Astrocyte (in vitro differentiated cells and primary cell): ENCODE results near the gene CPEB3. TPM values are rescaled to one million over a fixed set of nuclear protein-coding genes. Genes with fewer than 3 reads are reported as not detected.

ENCODE experiments used
- DNase-seq: peaks from one replicate; pipeline ENCODE4 v3.0.0-alpha.2; 2010; ENCODE audit warnings: low read depth
- FAIRE-seq: peaks from 2 replicates; lab custom pipeline; 2011; peaks lifted over from hg19 to GRCh38; lab: Jason Lieb, UNC
- H2AFZ ChIP-seq: 2 replicates; pipeline ENCODE4 v1.6.0; 2012; ENCODE audit warnings: low read depth, low read length, inconsistent platforms
- H3K27ac ChIP-seq: 2 replicates; pipeline ENCODE4 v1.5.1; 2011; ENCODE audit warnings: low read depth, low read length, inconsistent platforms
- H3K27me3 ChIP-seq: 2 replicates; pipeline ENCODE4 v1.6.0; 2011; ENCODE audit warnings: low read length, inconsistent platforms; ENCODE audit not compliant: insufficient read depth
- H3K36me3 ChIP-seq: 2 replicates; pipeline ENCODE4 v1.5.1; 2011; ENCODE audit warnings: low read length, inconsistent platforms; ENCODE audit not compliant: insufficient read depth
- H3K4me1 ChIP-seq: 2 replicates; pipeline ENCODE4 v1.5.1; 2011; ENCODE audit warnings: low read length, inconsistent platforms; ENCODE audit not compliant: insufficient read depth
- H3K4me2 ChIP-seq: 2 replicates; pipeline ENCODE4 v1.6.0; 2012; ENCODE audit warnings: low read length, inconsistent platforms
- H3K4me3 ChIP-seq: 2 replicates; pipeline ENCODE4 v1.5.1; 2011; ENCODE audit warnings: low read depth, mild to moderate bottlenecking, low read length, inconsistent platforms; ENCODE audit not compliant: insufficient read depth
- H3K79me2 ChIP-seq: 2 replicates; pipeline ENCODE4 v1.6.0; 2012; ENCODE audit warnings: mild to moderate bottlenecking, low read length, inconsistent platforms; ENCODE audit not compliant: insufficient read depth
- H3K9ac ChIP-seq: 2 replicates; pipeline ENCODE4 v1.6.0; 2012; ENCODE audit warnings: mild to moderate bottlenecking, low read length, inconsistent platforms
- H3K9me3 ChIP-seq: 2 replicates; pipeline ENCODE4 v1.5.1; 2012; ENCODE audit warnings: low read depth, mild to moderate bottlenecking, low read length, inconsistent platforms; ENCODE audit not compliant: insufficient read depth
- H4K20me1 ChIP-seq: 2 replicates; pipeline ENCODE4 v1.6.0; 2012; ENCODE audit warnings: low read length, inconsistent platforms; ENCODE audit not compliant: insufficient read depth
- H3K27ac Mint-ChIP-seq: one replicate; pipeline ENCODE4 v1.8.0; 2021; ENCODE audit warnings: mild to moderate bottlenecking, mixed read lengths; ENCODE audit not compliant: unreplicated experiment
- H3K27me3 Mint-ChIP-seq: one replicate; pipeline ENCODE4 v1.8.0; 2021; ENCODE audit warnings: low read depth, mixed read lengths; ENCODE audit not compliant: unreplicated experiment
- H3K36me3 Mint-ChIP-seq: one replicate; pipeline ENCODE4 v1.8.0; 2021; ENCODE audit warnings: low read depth, mixed read lengths; ENCODE audit not compliant: unreplicated experiment
- H3K4me1 Mint-ChIP-seq: one replicate; pipeline ENCODE4 v1.8.0; 2021; ENCODE audit warnings: low read depth, mixed read lengths; ENCODE audit not compliant: unreplicated experiment
- H3K4me3 Mint-ChIP-seq: one replicate; pipeline ENCODE4 v1.8.0; 2021; ENCODE audit warnings: mild to moderate bottlenecking, moderate library complexity, mixed read lengths; ENCODE audit not compliant: unreplicated experiment
- H3K9me3 Mint-ChIP-seq: one replicate; pipeline ENCODE4 v1.8.0; 2021; ENCODE audit warnings: mild to moderate bottlenecking, mixed read lengths; ENCODE audit not compliant: unreplicated experiment
- EZH2 ChIP-seq: IDR thresholded peaks from 2 replicates; pipeline ENCODE4 v1.6.1; 2012; ENCODE audit warnings: mild to moderate bottlenecking, low read length, inconsistent platforms; ENCODE audit not compliant: insufficient read depth
- total RNA-seq: library from RNA; stranded (reverse); gene quantifications from 2 replicates; pipeline ENCODE4 v1.2.1, GENCODE V29; 2021
- TF ChIP-seq, protein P1 (sequence below): IDR thresholded peaks from 2 replicates; pipeline ENCODE4 v1.5.1; 2011; ENCODE audit warnings: low read depth, mild to moderate bottlenecking, inconsistent platforms, low read length, moderate library complexity; ENCODE audit not compliant: insufficient read depth

CPEB3 gene
- total RNA-seq, 1 donor from 2014 or later, result 1.6 TPM

- TF ChIP-seq, protein P1, sequence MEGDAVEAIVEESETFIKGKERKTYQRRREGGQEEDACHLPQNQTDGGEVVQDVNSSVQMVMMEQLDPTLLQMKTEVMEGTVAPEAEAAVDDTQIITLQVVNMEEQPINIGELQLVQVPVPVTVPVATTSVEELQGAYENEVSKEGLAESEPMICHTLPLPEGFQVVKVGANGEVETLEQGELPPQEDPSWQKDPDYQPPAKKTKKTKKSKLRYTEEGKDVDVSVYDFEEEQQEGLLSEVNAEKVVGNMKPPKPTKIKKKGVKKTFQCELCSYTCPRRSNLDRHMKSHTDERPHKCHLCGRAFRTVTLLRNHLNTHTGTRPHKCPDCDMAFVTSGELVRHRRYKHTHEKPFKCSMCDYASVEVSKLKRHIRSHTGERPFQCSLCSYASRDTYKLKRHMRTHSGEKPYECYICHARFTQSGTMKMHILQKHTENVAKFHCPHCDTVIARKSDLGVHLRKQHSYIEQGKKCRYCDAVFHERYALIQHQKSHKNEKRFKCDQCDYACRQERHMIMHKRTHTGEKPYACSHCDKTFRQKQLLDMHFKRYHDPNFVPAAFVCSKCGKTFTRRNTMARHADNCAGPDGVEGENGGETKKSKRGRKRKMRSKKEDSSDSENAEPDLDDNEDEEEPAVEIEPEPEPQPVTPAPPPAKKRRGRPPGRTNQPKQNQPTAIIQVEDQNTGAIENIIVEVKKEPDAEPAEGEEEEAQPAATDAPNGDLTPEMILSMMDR, result no peak
- TF ChIP-seq EZH2, result no peak
- FAIRE-seq, result no peak
- H3K9me3 Mint-ChIP-seq, result peaks cover 3% of the 10 kb centered on the region
- Histone ChIP-seq H3K27me3 (no peaks in the 10 kb centered on the region), H3K9ac (no peak overlapping the region), H2AFZ (no peak overlapping the region), H3K36me3 (no peaks in the 10 kb centered on the region), H3K4me3 (no peak overlapping the region), H3K4me2 (no peak overlapping the region), H4K20me1 (no peaks in the 10 kb centered on the region), H3K9me3 (no peaks in the 10 kb centered on the region), H3K79me2 (no peaks in the 10 kb centered on the region), H3K4me1 (no peaks in the 10 kb centered on the region), H3K27ac (no peak overlapping the region)
- DNase-seq, result no peak
- H3K27me3 Mint-ChIP-seq, result no peaks in the 10 kb centered on the region
- H3K4me3 Mint-ChIP-seq, result no peak overlapping the region
- peaks cover 8% of the 10 kb centered on the region for H3K36me3 Mint-ChIP-seq
- H3K4me1 Mint-ChIP-seq, result no peaks in the 10 kb centered on the region
- no peak overlapping the region for H3K27ac Mint-ChIP-seq
Measured at GRCh38 chr10:92177546-92177945, 113.3 kb downstream of the CPEB3 start.

DNA sequence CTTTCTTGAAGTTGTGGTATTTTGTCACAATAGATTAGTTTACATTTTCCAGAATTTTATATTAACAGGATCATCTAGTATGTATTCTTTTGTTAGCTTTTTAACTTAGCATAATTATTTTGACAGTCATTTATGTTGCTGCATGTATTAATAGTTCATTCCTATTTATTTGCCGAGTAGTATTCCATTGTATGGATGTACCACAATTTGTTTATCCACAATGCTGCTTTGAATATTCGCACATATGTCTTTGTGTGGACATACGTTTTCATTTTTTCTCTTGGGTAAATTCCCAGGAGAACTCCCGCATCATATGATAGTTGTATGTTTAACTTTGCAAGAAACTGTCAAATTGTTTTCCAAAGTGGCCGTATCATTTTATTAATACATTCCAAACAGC is 115.7 kb downstream of the CPEB3 start:
- Histone ChIP-seq H3K4me2 (no peak overlapping the region), H3K27ac (no peak overlapping the region), H4K20me1 (no peaks in the 10 kb centered on the region), H3K4me1 (no peaks in the 10 kb centered on the region), H3K9me3 (no peaks in the 10 kb centered on the region), H2AFZ (no peak overlapping the region), H3K27me3 (no peaks in the 10 kb centered on the region), H3K9ac (no peak overlapping the region), H3K4me3 (no peak overlapping the region), H3K79me2 (no peaks in the 10 kb centered on the region), H3K36me3 (no peaks in the 10 kb centered on the region)
- Mint-ChIP-seq H3K4me3 (no peak overlapping the region), H3K27me3 (no peaks in the 10 kb centered on the region), H3K27ac (no peak overlapping the region), H3K36me3 (peaks cover 8% of the 10 kb centered on the region), H3K4me1 (no peaks in the 10 kb centered on the region), H3K9me3 (peaks cover 3% of the 10 kb centered on the region)
- DNase-seq (no peak), FAIRE-seq (peak; percentile 37)
- no peak for TF ChIP-seq EZH2

GRCh38 chr10:92173996-92174395 is 116.9 kb downstream of the CPEB3 start:
- H3K4me3 ChIP-seq, result no peak overlapping the region
- no peak overlapping the region for H3K4me2 ChIP-seq
- H3K27ac ChIP-seq, result no peak overlapping the region
- no peaks in the 10 kb centered on the region for H3K9me3 ChIP-seq
- H4K20me1 ChIP-seq, result no peaks in the 10 kb centered on the region
- no peak overlapping the region for H3K27ac Mint-ChIP-seq
- FAIRE-seq (no peak), DNase-seq (no peak)
- no peaks in the 10 kb centered on the region for H3K79me2 ChIP-seq
- no peak overlapping the region for H3K4me3 Mint-ChIP-seq
- H3K36me3 Mint-ChIP-seq, result peaks cover 8% of the 10 kb centered on the region
- no peak overlapping the region for H2AFZ ChIP-seq
- no peaks in the 10 kb centered on the region for H3K4me1 Mint-ChIP-seq
- no peak overlapping the region for H3K9ac ChIP-seq
- H3K27me3 Mint-ChIP-seq, result no peaks in the 10 kb centered on the region
- TF ChIP-seq EZH2, result no peak
- TF ChIP-seq, protein P1, result no peak
- H3K4me1 ChIP-seq, result no peaks in the 10 kb centered on the region
- H3K36me3 ChIP-seq, result no peaks in the 10 kb centered on the region
- peaks cover 4% of the 10 kb centered on the region for H3K9me3 Mint-ChIP-seq
- H3K27me3 ChIP-seq, result no peaks in the 10 kb centered on the region
